ENCODE data around the gene RNASE7.

- no peak for TF ChIP-seq CTCF (IDR thresholded peaks at IDR 0.05; ENCODE audit: low read length)
- no peak for TF ChIP-seq EZH2 (IDR thresholded peaks at IDR 0.05; ENCODE audit: borderline replicate concordance, low read length)
Observed at GRCh38 chr14:20999591-20999990, 42.6 kb upstream of the RNASE7 start.
